ENCODE measurements around the gene ZBTB4. TPM values are rescaled to one million over a fixed set of nuclear protein-coding genes. Genes with fewer than 3 reads are reported as not detected.

Gene ZBTB4
- total RNA-seq, 2 donors from 2014 or later, result 28.5 to 29.0 TPM

DNA sequence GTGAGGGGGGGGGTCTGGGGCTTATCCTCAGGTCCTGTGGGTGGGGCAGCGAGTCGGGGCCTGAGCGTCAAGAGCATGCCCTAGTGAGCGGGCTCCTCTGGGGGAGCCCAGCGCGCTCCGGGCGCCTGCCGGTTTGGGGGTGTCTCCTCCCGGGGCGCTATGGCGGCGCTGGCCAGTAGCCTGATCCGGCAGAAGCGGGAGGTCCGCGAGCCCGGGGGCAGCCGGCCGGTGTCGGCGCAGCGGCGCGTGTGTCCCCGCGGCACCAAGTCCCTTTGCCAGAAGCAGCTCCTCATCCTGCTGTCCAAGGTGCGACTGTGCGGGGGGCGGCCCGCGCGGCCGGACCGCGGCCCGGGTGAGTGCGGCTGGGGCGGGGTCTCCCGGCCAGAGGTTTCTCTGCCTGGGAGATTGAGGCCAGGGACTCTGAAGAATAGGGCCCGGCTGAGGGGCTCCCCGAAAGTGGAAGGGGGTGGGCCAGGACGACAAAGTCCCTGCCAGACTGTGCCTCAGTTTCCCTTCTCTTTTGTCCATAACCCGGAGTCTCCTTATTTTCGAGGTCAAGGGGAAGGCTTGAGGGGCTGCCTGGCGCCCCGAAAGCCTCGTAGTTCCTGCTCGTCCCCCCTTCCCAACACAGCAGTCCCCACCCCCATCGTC, 39.8 kb downstream of the ZBTB4 start, which contains the start of gene FGF11:
TSS of gene FGF11 (plus strand) at position 51 of the 651 bp plus-strand sequence. CDS start at position 160, 109 bp downstream.
- Mint-ChIP-seq H3K27me3 (ENCODE audit: low read depth) (peaks cover 53% of the 10 kb centered on the region), H3K4me1 (ENCODE audit: low read depth) (peaks cover 39% of the 10 kb centered on the region), H3K9me3 (no peaks in the 10 kb centered on the region), H3K27ac (no peak within 1 kb of the TSS), H3K36me3 (ENCODE audit: insufficient read depth in 2 of 2) (peaks cover 2 to 6% of the 10 kb centered on the region in 2 donors), H3K4me3 (peak within 1 kb of the TSS; percentile 90 to 95)
- ATAC-seq (replicated peaks in 1 of 2), result no peak
- no peak for DNase-seq

DNA sequence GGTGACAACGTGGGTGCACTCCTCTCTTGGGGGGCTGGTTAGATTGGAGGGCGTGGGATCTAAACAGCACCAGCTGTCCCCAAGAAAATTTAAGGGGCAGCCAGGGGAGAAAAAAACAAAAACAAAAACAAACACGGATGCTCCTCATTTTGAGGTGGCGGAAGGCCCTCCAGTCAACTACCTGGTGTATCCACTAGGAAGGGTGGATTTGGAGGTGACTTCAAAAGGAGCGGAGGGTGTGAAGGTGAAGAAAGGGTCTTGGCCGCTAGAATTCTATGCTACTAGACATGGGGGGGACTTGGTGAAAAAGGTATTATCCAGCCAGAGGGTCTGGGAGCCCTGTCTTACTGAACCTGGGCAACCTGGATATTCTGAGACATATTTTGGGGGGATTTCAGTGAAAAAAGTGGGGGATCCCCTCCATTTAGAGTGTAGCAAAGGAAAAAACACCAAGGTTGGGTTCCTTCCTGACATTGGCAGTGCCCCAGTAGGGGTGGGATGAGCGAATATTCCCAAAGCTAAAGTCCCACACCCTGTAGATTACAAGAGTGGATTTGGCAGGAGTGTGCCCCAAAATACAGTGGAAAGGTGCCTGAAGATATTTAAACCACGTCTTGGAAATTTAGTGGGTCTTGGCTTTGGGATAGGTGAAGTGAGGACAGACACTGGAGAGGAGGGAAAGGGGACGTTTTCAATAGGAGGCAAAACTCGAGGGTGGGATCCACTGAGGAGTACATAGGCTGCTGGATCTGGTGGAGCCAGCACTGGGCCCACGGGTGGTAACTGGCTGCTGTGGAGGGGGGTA, 40.6 kb downstream of the ZBTB4 start:
- DNase-seq (no peak), ATAC-seq (replicated peaks in 1 of 2) (no peak)
- Mint-ChIP-seq H3K4me3 (peak overlapping the region; percentile 90), H3K4me1 (ENCODE audit: low read depth) (peaks cover 39% of the 10 kb centered on the region), H3K9me3 (no peaks in the 10 kb centered on the region), H3K27ac (no peak overlapping the region), H3K27me3 (ENCODE audit: low read depth) (peaks cover 46% of the 10 kb centered on the region), H3K36me3 (ENCODE audit: insufficient read depth in 2 of 2) (peaks cover 2 to 6% of the 10 kb centered on the region in 2 donors)

DNA sequence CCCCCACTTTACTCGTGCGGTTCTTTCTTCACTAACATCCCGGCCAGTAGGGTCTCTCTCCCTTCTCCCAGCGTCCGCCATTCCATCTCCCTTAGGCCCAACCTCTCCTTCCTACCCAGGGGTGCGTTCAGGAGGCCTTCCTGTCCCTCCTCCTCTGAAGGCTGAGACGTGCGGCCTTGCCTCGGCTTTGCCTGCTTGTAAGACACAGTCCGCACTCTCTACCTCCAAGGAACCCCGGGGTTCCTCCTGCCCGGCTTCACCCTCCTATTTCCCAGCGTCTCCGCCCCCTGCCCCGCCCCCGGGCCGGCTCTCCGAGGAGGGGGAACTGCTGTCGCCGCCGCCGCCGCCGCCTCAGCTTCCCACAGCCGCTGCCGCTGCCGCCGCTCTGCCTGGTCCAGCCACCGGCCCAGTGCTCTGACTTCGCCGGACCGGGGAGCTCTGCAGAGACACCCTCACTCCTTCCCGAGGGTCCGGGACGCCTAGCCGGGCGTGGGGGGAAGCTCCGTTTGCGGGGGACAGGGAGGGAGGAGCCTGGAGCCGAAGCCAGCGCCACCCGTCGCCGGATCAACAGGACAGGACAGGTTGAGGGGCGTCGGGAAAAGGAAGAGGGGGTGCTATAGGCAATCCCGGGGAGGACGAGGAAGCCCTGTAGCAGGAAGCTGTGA, 41.3 kb downstream of the ZBTB4 start:
- peak; percentile 68 to 72 for DNase-seq
- peaks cover 38% of the 10 kb centered on the region for H3K27me3 Mint-ChIP-seq (ENCODE audit: low read depth)
- H3K4me1 Mint-ChIP-seq (ENCODE audit: low read depth), result peaks cover 39% of the 10 kb centered on the region
- peak overlapping the region; percentile 90 for H3K4me3 Mint-ChIP-seq
- H3K36me3 Mint-ChIP-seq (ENCODE audit: insufficient read depth in 2 of 2), result peaks cover 2 to 6% of the 10 kb centered on the region in 2 donors
- no peaks in the 10 kb centered on the region for H3K9me3 Mint-ChIP-seq
- no peak overlapping the region for H3K27ac Mint-ChIP-seq
- ATAC-seq (replicated peaks in 1 of 2), result no peak

DNA sequence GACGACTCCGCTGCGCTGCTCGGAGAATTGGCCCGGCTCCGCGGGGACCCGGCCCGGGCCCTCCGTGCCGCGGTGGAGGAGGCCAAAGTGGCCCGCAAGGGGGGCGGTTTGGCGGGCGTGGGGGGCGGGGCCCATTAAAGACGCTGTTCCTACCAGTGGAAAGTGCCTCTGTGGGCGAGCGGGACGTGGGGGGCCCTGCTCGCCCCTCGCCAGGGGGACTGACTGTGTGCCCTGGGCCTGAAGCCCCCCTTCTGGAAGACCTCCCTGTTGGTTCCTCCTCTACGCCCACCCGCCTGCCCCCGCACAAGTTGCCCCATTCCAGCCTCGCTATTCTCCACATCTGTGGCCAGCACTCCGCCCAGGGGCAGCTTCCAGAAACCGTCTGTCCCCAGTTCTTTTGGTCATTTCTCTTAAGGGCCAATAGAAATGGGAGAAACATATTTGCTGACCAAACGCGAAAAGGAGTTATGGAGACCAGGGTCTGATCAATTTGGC, 42.0 kb downstream of the ZBTB4 start:
- no peaks in the 10 kb centered on the region for H3K9me3 Mint-ChIP-seq
- no peak for DNase-seq
- H3K27ac Mint-ChIP-seq, result no peak overlapping the region
- ATAC-seq (replicated peaks in 1 of 2), result no peak
- H3K27me3 Mint-ChIP-seq (ENCODE audit: low read depth), result peaks cover 34% of the 10 kb centered on the region
- H3K4me3 Mint-ChIP-seq, result peak overlapping the region; percentile 90 to 97
- peaks cover 39% of the 10 kb centered on the region for H3K4me1 Mint-ChIP-seq (ENCODE audit: low read depth)
- H3K36me3 Mint-ChIP-seq (ENCODE audit: insufficient read depth in 2 of 2), result peaks cover 2 to 6% of the 10 kb centered on the region in 2 donors

DNA sequence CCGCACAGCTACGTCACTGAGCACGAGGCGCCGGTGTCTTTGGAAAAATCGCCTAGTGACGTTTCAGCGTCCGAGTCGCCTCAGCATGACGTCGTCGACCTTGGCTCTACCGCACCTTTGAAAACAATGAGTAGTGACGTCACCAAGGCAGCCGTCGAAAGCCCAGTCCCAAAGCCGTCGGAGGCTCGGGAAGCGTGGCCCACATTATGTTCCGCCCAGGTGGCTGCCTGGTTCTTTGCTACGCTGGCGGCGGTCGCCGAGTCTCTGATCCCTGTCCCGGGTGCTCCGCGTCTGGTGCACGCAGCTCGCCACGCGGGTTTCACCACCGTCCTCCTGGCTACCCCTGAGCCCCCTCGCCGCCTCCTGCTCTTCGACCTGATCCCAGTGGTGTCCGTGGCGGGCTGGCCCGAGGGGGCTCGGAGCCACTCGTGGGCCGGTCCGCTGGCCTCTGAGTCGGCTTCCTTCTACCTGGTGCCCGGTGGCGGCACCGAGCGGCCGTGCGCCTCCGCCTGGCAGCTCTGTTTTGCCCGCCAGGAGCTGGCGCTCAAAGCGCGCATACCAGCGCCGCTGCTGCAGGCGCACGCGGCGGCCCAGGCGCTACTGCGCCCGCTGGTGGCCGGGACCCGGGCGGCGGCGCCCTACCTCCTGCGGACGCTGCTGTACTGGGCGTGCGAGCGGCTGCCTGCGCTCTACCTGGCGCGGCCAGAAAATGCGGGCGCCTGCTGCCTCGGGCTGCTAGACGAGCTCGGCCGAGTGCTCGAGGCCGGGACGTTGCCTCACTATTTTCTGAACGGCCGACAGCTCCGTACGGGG, 42.7 kb downstream of the ZBTB4 start:
- Mint-ChIP-seq H3K27ac (no peak overlapping the region), H3K9me3 (no peaks in the 10 kb centered on the region), H3K4me3 (peak overlapping the region; percentile 90 to 97), H3K36me3 (ENCODE audit: insufficient read depth in 2 of 2) (peaks cover 2 to 6% of the 10 kb centered on the region in 2 donors), H3K27me3 (ENCODE audit: low read depth) (peaks cover 27% of the 10 kb centered on the region), H3K4me1 (ENCODE audit: low read depth) (peaks cover 39% of the 10 kb centered on the region)
- ATAC-seq (replicated peaks in 1 of 2) (peak; percentile 79), DNase-seq (peak; percentile 89 to 90)

DNA sequence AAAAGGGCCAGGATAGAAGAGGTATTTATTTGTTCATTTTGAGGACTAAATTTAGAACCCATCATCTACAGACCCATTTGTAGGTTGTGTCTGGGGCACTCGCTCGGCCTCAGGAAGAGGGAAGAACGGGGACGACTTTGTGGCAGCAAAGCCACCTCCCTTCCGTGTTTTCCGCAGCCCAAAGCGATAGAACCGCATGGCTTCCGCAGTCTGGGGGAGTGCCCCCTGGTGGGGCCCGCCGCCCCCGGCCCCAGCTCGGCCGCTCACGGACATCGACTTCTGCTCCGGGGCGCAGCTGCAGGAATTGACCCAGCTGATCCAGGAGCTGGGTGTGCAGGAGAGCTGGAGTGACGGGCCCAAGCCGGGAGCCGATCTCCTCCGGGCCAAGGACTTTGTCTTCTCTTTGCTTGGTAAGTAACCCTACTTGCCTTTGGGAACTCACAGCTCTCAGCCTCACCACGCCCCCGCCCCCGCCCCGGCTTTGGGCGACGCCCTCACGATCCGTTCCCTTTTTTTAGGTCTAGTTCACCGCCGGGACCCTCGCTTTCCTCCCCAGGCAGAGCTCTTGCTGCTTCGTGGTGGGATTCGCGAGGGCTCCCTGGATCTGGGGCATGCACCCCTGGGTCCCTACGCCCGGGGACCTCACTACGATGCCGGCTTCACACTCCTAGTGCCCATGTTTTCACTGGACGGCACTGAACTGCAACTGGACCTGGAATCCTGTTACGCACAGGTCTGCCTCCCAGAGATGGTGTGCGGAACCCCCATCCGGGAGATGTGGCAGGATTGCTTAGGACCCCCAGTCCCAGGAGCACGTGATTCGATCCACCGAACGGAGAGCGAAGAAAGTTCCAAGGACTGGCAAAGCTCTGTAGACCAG, 43.5 kb downstream of the ZBTB4 start:
- Mint-ChIP-seq H3K27ac (peak overlapping the region; percentile 82), H3K27me3 (ENCODE audit: low read depth) (peaks cover 20% of the 10 kb centered on the region), H3K4me1 (ENCODE audit: low read depth) (peaks cover 39% of the 10 kb centered on the region)

DNA sequence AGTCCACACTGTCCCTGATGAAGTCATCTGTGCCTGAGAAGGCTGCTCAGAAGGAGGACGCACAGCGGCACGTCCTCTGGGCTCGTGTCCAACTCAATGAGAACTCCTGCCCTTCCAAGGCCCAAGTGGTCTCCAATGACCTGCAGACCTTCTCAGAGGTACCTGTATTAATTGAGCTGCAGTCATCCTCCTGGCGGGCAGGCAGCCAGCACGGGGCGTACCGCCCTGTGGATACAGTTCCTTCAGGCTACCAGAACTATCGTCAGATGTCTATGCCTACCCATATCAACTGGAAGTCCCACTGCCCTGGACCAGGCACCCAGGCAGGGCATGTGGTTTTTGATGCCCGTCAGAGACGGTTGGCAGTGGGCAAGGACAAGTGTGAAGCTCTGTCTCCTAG, 47.1 kb downstream of the ZBTB4 start:
- Mint-ChIP-seq H3K36me3 (ENCODE audit: insufficient read depth in 2 of 2) (no peaks in the 10 kb centered on the region), H3K9me3 (no peaks in the 10 kb centered on the region), H3K4me3 (no peak overlapping the region), H3K27ac (no peak overlapping the region), H3K27me3 (ENCODE audit: low read depth) (no peaks in the 10 kb centered on the region), H3K4me1 (ENCODE audit: low read depth) (peaks cover 12% of the 10 kb centered on the region)
- DNase-seq (no peak), ATAC-seq (replicated peaks in 1 of 2) (no peak)

More for the DNA sequence above, 43.5 kb downstream of the ZBTB4 start:
- peaks cover 2 to 6% of the 10 kb centered on the region in 2 donors for H3K36me3 Mint-ChIP-seq (ENCODE audit: insufficient read depth in 2 of 2)
- no peaks in the 10 kb centered on the region for H3K9me3 Mint-ChIP-seq
- peak; percentile 41 to 50 for ATAC-seq (replicated peaks in 1 of 2)
- H3K4me3 Mint-ChIP-seq, result peak overlapping the region; percentile 90 to 97
- peak; percentile 71 to 76 for DNase-seq

DNA sequence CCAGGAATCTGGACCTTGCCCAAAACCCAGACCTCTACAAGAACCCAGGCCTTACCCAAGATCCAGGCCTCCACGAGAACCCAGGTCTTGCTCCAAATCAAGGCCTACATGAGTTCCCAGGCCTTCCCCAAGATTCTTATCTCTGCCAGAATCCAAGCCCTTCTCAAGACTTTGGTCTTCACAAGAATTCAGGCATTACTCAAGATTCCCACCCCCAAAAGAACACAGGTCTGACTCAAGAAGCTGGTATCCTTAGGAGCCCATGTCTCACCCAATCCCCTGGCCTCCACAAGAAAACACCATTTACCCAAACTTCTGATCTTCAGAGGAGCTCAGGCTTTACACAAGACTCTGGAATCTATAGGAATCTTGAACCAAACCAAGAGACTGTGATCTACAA, 48.2 kb downstream of the ZBTB4 start:
- H3K4me1 Mint-ChIP-seq (ENCODE audit: low read depth), result peaks cover 4% of the 10 kb centered on the region
- ATAC-seq (replicated peaks in 1 of 2) (no peak), DNase-seq (no peak)
- no peaks in the 10 kb centered on the region for H3K36me3 Mint-ChIP-seq (ENCODE audit: insufficient read depth in 2 of 2)
- no peaks in the 10 kb centered on the region for H3K27me3 Mint-ChIP-seq (ENCODE audit: low read depth)
- no peak overlapping the region for H3K27ac Mint-ChIP-seq
- H3K4me3 Mint-ChIP-seq, result no peak overlapping the region
- no peaks in the 10 kb centered on the region for H3K9me3 Mint-ChIP-seq

DNA sequence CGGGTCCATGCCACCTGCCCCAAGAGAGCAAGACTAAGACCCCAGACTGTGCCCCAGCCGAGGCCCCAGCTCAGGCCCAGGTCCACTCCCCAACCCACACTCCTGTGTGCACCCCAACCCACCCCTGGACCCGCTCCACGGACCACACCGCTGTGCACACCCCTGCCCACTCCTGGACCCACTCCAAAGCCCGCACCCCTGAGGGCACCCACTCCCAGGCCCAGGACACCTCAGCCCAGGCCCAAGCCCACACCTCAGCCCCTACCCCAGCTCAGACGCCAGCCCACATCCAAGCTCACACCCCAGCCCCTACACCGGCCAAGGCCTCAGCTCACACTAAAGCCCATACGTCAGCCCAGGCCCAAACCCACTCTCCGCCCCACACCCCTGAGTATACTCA, 49.7 kb downstream of the ZBTB4 start:
- H3K4me3 Mint-ChIP-seq, result no peak overlapping the region
- ATAC-seq (replicated peaks in 1 of 2), result no peak

DNA sequence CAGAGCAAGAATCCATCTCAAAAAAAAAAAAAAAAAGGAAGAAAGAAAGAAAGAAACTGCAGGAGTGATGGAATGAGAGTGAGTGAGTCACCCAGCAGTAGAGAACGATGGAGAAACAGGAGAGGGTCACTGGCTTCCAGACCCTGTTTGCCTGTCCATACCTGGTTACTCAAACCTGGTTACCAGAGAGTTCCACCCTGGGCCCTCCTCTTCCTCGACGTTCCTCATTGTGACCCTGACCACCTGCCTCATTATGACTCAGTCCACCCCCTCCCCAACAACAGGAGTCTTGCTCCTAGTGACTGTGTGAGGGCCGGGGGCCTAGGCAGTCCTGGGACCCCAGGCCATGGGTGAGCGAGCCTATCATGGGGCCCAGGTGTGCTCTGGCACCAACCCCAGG, 50.9 kb downstream of the ZBTB4 start, which contains the start of gene SPEM3:
TSS of gene SPEM3 (plus strand) at position 301 of the 400 bp plus-strand sequence. CDS start at position 347, 46 bp downstream.
- Mint-ChIP-seq H3K4me3 (no peak within 1 kb of the TSS), H3K4me1 (ENCODE audit: low read depth) (no peaks in the 10 kb centered on the region), H3K27ac (no peak within 1 kb of the TSS), H3K9me3 (no peaks in the 10 kb centered on the region), H3K27me3 (ENCODE audit: low read depth) (no peaks in the 10 kb centered on the region), H3K36me3 (ENCODE audit: insufficient read depth in 2 of 2) (no peaks in the 10 kb centered on the region)
- DNase-seq (no peak), ATAC-seq (replicated peaks in 1 of 2) (no peak)

More for the DNA sequence above, 49.7 kb downstream of the ZBTB4 start:
- no peak for DNase-seq
- Mint-ChIP-seq H3K9me3 (no peaks in the 10 kb centered on the region), H3K36me3 (ENCODE audit: insufficient read depth in 2 of 2) (no peaks in the 10 kb centered on the region), H3K27me3 (ENCODE audit: low read depth) (no peaks in the 10 kb centered on the region), H3K27ac (no peak overlapping the region), H3K4me1 (ENCODE audit: low read depth) (no peaks in the 10 kb centered on the region)

DNA sequence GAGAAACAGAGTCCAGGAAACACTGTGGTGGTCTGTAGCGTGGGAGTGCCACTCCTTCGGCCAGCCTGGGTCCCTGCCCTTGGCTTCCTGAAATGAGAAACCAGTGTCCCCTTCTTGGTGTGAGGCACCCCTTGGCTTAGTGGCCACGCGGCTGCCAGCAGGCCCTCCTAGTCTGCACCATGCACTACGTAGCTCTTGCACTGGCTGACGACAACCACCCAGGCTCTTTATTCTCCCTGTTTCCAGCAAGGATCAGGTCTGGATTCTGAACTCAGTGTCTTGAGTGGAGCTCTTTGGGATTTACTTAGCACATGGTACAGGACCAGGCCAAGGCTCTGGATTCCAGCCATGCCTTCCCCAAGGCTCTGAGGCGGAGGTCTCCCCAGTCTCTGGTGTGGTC, 51.9 kb downstream of the ZBTB4 start:
- H3K4me3 Mint-ChIP-seq, result no peak overlapping the region

More for the DNA sequence above, 51.9 kb downstream of the ZBTB4 start:
- ATAC-seq (replicated peaks in 1 of 2) (no peak), DNase-seq (no peak)
- H3K27me3 Mint-ChIP-seq (ENCODE audit: low read depth), result no peaks in the 10 kb centered on the region
- no peak overlapping the region for H3K27ac Mint-ChIP-seq
- no peaks in the 10 kb centered on the region for H3K9me3 Mint-ChIP-seq
- no peaks in the 10 kb centered on the region for H3K36me3 Mint-ChIP-seq (ENCODE audit: insufficient read depth in 2 of 2)
- no peaks in the 10 kb centered on the region for H3K4me1 Mint-ChIP-seq (ENCODE audit: low read depth)
